ENCODE results near the gene CFAP90.

The CFAP90 gene

DNA sequence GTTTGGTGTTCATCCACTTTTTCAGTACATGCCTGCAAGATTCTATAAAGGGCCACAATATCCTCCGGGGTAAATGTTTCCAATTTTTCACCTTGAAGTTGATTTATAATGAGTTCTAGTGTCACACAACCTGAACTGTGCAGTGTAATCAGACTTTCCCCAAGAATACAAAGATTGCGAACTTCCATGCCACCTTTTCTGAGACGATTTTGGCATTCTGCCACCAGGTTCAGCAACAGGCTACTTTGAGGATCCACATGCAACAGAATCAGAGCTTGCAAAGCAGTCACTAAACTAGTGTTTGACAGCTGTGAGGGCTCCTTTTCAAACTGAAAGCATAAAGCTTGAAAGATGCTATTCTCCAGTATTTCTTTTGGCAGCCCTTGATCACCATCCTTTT, 16.3 kb upstream of the CFAP90 start:
- DNase-seq: no peak

DNA sequence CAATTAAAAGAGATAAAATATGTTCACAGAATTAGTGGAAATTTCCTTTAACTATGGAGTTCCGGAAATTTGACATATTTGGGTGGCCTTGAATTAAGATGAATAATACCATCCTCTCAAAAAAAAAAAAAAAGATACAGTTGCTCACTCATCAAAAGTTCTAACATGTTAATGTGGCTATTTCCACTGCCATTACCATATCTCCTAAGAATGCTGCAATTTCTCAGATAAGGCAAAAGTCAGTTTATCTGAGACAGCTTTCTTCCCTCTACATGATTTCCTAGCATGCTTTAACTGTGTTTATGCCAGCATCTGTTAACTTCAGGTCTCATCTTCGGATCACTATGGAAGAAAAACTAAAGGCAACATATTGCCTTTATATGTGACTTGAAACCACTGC, 15.3 kb upstream of the CFAP90 start:
- DNase-seq: no peak

DNA sequence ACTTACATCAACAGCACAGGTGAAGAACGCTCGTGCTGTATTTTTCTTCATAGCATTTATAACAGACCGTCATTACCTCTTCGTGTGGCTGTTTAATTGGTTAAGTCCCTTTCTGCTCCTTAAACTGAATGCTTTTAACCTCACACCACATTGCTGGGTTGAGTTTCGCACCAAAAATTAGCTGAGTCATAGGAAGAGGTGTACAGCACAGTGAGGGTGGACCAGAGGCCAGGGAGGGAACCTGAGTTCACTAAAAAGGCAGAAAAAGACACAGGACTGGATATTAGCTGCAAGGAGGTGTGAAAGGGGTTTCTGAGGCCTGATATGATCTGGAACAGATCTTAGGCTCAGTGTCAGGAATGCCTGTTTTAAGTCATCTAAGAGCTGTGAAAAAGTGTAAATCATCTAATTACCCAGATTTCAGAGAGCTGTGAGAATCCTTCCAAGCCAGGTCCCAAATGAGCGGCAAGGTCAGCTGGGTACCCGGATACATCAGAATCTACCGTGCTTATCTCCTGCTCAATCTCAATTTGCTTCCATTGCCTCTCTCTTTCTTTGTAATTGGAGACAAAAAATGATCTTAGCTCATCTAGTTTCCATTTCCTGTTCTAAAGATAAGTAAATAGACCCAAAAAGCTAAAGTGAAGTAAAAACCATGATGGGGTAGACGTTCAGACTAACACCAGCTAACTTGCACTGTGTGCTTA, 7.1 kb upstream of the CFAP90 start:
- DNase-seq: no peak

DNA sequence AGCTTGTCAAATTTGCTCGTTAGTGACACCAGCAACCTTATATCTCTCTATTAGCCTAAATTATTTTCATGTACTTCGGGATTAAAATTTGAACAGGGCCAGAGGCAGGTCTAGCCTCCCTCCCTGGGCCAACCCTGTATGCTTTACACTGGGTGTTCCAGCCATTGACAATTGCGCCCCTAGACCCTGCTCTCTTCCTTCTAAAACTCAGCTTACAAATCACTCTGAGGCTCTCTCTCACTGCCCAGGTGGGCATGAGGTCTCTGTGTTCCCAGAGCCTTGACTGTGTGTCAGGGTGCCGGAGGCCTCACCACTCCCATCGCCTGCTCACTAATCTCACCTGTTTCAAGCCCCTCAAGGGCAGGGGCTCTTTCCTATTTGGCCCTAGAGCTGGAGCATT, 6.4 kb upstream of the CFAP90 start:
- no peak for DNase-seq

DNA sequence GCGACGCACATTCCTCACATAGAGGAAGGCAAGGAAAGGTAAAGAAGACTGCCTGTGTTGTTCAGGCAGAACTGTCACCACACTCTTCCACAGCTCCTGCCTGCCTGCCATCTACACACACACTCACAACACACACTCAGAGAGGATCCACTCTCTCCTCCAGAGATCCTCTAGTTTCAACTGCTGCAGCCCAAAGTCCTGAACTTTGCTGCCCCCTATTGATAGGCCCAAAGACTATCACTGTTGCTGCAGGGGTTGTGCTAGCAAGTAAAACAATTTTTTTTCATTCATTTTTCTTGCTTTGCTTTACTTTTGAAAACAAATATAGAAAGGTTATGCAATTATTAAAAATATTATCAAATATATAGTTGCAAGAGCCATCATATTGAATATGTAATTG, 5.9 kb upstream of the CFAP90 start:
- DNase-seq: no peak

DNA sequence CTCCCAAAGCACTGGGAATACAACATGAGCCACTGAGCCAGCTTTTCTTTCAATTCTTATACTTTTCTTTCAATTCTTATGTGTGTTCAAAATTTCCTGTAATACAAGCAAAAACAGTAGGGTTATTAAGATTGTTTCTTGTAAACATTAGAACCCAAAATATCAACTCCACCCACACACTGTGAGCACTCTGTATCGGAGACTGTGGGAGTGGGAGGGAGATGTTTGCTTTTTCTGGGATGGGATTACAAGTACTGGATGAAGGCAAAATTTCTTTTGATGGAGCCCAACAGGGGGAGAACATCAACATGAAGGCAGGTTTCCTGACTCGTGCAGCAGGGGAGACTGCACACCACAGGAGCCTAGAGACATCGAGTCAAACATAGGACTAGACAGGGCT, 4.7 kb upstream of the CFAP90 start:
- DNase-seq: no peak

DNA sequence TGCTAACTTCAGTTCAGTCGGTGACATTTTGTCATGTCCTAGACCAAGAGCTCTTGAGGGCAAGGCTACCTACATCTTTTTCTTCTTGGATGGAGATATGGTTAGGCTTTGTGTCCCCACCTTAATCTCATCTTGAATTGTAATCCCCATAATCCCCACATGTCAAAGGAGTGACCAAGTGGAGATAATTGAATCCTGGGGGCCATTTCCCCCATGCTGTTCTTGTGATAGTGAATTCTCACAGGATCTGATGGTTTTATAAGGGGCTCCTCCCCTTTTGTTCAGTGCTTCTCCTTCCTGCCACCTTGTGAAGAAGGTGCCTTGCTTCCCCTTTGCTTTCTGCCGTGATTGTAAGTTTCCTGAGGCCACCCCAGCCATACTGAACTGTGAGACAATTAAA, 2.1 kb upstream of the CFAP90 start:
- no peak for DNase-seq

DNA sequence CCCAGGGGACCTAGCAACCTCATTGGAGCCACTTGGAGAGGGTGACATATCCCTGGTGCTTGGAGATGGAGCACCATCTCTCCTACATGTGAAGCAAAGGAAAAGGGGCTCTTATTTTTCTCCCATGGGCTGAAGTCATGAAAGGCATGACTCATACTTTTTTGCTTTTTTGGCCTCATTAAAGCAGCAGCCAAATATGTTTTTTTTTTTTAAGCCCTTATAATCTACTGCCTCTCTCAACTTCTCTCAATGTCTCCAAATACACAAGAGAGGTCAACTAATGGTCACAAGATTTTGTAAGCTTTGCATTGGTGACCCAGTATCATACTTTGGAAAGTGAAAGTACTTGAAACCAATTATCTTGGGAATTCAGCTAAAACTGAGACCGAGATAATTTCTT, 1.6 kb upstream of the CFAP90 start:
- no peak for DNase-seq

DNA sequence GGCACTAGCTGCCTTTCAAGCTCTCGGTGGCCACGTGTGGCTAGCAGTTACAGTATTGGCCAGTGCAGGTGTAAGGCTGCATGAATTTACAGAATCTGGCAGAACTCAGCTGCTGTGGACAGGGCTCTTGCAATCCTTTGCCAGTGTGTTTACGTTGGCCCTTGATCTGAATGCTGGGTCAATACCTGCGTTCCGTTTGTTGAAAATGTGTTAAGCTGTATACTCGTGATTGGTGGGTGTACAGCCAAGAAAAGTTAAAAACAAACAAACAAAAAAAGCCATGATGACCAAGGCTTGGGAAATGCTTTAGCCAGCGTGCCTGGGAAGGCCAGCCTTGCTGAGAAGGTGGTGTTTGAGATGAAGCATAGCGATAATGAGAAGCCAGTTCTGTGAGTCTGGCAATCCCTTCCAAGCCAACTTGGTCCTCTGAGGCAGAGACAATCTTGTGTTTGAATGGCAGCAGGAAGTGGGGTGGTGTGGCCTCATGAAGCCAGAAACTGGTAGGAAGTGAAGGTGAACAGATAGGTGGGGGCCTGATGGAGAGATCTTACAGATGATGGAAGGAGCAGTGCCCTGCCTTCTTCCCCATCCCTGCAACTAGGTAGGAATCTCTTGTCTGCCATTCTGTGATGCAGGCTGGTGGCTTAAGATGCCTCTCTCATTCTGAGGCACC, 820 bp upstream of the CFAP90 start:
- no peak for DNase-seq

DNA sequence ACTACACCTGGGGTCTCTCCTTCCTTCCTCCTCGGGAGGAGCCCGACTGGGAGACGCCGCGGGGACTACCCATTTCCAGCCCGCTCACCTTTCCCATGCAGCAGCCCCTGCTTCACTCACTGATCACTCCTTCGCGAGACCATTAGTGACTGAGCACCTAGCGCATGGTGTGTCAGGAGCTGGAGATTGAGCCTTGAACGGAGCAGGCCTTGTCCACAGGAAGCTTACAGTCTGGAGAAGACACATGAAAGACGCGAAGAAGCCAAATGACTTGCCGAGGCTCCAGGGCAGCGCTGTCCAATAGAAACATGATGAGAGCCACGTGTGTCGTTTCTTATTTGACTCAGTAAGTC, 283 bp upstream of the CFAP90 start:
- no peak for DNase-seq

DNA sequence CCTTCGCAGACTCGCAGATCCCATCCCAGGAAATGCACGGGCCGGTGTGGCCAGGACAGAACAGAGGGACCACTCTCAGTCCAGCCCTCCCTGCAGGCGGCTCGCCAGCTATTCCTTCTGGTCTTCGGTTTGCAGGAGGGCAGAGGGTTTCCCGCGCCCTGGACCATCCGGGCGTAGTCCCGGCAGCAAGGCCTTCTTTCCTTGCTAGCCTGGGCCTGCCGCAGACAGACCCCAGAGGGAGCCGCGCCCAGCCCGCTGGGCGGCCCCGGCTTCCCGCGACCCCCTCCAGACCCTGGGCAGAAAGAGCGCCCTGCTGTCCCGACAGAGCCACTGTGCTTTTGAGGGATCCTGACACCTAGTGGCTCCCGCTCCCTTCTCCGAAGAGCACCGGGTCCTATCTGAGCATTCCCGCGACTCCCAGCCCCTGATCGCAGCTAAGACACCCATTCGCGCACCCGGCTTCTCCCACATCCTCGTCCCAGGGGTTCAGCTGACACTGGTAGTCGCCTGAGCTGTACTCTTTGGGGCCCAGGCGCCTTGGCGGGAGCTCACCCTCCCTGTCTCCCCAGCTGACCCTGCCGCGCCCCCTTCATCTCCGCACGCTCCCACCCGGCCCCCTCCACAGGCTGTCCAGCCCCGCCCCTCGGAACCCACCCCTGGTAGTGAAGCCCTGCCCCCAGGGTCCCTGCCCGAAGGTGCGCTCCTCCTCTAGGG, 1.1 kb downstream of the CFAP90 start:
- DNase-seq: peak; percentile 17

DNA sequence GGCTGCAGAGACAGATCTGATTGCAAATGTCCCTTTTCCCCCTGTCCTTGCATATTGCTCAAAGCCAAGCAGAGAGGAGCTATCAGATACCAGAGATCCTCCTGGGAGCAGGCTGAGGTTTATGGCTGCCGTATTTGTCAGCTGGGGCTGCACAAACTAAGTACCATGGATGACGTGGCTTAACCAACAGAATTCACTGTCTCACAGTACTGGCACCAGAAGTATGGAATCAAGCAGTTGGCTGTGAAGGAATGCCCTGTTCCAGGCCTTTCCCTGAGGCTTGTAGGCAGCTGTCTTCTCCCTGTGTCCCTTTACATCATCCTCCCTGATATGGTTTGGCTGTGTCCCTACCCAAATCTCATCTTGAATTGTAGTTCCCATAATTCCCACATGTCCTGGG, 2.6 kb downstream of the CFAP90 start:
- DNase-seq: no peak

DNA sequence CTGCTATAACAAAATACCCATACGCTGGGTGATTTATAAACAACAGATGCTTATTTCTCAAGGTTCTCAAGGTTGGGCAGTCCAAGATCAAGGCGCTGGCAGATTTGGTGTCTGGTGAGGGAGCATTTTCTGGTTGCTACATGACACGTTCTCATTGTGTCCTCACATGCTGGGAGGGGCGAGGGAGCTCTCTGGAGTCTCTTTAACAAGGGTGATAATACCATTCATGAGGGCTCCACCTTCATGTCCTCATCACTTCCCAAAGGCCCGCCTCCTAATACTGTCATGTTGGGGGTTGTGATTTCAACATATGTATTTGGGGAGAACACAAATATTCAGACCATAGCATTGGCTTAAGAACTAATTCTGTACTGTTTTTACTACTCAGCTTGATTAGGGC, 4.6 kb downstream of the CFAP90 start:
- no peak for DNase-seq

DNA sequence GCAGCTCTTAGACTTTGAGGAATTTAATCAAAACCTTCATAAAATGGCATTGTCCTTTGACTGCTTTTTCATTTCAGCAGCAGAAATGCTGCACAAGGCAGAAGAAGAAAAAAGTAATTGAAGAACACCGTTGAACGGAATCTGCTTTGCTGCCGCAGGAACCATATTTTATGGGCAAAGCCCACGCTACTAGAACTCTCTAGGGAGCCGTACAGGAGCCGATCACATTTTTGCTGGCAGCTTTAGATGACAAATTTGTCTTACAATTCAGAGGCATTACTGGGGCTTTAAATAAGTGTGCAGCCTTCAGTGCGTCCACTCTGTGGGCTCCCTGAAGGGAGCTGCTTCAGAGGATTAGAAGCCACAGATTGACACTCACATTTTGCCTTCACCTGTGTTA, 5.4 kb downstream of the CFAP90 start:
- DNase-seq: no peak

DNA sequence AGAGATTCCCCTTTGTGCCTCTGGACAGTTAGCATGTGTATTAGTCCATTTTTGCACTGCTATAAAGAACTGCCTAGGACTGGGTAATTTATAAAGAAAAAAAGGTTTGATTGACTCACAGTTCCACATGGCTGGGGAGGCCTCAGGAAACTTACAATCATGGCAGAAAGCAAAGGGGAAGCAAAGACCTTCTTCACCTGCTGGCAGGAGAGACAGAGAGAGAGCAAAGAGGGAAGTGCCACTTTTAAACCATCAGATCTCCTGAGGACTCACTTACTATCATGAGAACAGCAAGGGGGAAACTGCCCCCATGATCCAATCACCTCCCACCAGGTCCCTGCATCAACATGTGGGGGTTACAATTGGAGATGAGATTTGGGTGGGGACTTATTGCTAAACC, 6.0 kb downstream of the CFAP90 start:
- DNase-seq: no peak

DNA sequence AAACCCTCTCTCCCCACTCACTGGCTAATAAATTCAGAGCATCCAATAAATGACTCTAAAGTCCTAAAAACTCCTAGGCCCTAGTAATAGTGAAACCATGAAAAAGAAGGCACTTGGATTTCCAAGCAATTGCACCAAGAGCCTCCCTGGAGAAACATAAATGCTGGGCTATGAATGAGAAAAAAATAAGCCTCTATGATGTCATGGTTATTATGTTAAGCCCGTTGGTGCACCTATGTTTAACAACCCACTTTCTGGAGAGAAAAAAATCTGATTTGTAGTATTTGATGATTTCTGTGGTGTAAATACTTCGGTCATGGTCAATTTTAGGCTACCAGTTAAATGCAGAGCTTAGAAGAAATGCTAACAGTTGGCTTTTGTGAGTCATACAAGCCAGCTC, 8.4 kb downstream of the CFAP90 start:
- DNase-seq: no peak

DNA sequence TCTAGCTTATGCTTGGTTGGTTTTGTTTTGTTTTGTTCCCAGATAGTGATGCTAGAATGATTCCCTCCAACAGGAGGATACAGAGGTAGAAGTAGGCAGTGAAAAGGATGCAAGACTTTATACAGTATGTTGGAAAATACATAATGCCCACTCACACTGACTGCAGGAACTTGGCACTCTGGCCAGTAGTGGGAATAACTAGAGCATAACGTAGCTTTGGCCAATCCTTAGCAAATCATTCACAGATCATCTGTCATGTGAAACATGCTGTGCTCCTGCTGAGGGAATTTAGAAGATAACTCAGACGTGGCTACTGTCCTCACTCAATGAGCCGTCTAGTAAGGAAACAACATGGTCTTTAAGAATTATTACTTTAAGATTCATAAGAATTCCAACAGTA, 13.5 kb downstream of the CFAP90 start:
- no peak for DNase-seq

DNA sequence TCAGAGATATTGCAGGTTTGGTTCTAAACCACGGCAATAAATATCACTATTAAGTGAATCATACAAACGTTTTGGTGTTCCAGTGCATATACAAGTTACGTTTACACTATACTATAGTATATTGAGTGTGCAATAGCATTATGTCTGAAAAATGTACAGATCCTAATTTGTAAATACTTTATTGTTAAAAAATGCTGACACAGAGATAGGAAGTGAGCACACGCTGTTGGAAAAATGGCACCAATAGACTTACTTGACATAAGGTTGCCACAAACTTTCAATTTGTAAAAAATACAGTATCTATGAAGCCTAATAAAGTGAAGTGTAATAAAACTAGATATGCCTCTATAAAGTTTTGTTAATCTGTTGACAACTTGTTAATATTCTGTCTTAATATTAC, 16.0 kb downstream of the CFAP90 start:
- DNase-seq: no peak

DNA sequence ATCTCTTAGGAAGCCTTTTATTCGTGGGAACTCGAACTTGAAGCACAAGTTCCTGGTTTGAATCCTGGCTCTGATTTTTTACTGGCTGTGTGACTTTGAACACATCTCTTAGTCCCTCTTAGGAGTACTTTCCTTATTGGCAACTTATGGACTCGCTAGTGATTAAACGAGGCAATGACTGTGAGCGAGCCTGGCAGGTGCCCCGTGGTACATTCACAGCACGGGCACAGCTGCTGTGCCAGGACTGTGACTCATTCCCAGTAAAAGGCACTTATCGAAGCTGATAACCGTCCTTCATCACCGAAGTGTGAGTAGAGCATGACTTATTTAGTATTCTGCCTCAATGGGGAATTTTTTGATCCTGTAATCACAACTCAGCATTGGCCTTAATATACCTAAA, 22.7 kb downstream of the CFAP90 start:
- DNase-seq: no peak

DNA sequence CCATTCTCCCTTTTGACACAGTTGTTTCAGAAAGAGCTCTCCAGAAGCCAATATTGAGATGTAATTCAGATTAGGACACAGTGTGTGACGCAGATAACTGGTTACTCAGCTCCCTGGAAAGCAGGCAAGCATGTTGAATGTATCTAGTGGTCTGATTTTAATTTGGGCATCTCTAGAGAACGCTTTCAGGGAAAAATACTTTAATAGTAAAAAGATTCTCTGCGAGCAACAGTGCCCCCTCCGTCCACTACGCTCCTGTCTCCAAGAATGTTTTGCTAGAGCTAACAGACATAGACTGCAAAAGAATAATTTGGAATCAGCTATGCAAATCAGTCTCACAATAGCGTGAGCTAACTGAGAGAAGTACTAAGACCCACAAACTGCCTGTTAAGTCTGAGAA, 23.3 kb downstream of the CFAP90 start:
- no peak for DNase-seq

DNA sequence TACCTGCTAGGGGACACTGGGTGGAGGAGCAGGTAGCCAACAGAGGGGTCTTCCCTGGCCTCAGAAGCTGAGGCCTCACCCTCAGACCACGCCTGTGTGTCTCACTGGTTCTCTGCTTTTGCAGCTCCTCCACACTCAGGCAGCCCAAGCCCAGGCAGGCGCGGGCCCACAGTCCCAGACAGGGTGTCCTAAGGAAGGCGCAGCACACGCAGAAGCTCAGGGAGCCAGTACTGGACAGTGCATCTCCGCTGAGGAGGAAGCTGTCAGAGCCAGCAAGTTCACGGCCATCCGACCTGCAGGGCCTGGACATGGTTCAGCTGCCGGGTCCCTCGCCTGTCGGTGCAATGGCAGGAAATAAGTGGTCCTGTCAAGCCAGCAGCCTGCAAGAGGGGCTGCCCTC, 25.3 kb downstream of the CFAP90 start:
- DNase-seq: no peak

DNA sequence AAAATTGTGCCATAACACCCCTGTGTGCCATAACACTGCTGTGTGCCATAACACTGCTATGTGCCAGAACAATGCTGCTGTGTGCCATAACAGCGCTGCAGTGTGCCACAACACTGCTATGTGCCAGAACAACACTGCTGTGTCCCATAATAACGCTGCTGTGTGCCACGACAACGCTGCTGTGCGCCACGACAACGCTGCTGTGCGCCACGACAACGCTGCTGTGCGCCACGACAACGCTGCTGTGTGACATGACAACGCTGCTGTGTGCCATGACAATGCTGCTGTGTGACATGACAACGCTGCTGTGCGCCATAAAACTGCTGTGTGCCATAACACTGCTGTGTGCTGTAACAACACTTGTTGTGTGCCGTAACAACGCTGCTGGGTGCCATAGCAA, 25.9 kb downstream of the CFAP90 start:
- DNase-seq: no peak

DNA sequence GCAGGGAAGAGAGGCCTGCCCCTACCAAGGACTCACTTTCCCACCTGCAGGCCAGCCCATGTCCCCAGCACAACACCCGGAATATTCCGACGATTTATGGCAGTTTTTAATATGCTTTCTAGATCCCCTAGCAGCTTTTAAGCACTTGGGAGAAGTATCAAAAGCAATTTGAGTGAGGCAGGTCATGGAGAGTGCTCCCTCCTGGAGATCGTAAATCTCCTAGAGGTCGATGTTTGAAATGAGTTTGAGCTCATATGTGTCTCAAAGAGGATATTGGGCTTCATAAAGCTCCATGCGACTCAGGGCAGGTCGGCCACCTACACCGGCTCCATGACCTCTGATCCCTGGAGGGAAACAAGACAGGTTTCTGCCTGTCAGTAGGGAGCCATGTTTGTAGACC, 27.3 kb downstream of the CFAP90 start:
- no peak for DNase-seq

DNA sequence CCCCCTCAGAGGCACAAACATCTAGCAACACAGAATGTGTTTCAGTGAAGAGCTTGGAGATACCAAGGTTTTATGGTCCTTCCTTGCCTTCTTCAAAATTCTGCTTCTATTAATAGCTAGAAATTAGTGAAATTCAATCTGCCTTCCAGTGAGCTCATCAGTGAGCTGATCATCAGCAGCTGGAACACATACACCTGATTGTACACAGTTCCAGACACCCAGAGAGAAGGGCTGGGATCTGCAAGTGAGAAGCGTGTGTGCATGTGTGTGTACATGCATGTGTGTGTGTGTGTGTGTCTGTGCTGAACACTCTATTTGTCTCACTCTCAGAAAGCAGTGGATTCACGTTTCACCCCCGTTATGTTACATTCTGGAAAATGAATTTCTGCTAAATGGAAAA, 28.5 kb downstream of the CFAP90 start:
- no peak for DNase-seq

DNA sequence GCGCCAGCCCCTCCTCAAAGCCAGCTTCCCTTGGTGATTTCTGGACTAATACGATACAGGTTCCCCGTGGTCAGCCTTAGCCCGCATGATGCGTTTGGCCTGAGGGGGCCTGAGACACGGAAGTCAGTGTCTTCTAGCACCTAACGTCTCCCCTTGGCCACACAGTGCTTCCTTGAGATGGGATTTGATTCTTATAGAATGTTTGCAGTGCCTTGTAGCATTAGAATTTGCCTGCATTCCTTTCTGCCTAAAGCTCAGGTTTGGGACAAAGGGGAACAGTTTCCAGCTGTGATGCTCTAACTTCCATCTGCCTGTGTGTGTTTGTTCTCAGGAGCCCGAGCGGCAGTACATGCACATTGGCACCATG, 34.4 kb downstream of the CFAP90 start:
- no peak for DNase-seq

All from activated CD8-positive, alpha-beta memory T cell treated with anti-CD3 and anti-CD28 coated beads, Interleukin-2, amount 50 U/mL, for 4 hours (primary cell).